ENCODE measurements around the gene TBC1D1.

- no peak for TF ChIP-seq CTCF (optimal IDR thresholded peaks at IDR 0.05 in 1 of 3, IDR thresholded peaks at IDR 0.05 in 1 of 3, conservative IDR thresholded peaks at IDR 0.05 in 1 of 3; ENCODE audit: extremely low read depth in 1 of 3, insufficient read depth in 2 of 3, low read length in 3 of 3)
- TF ChIP-seq EZH2 (IDR thresholded peaks at IDR 0.05; ENCODE audit: low read length): no peak
Observed at GRCh38 chr4:38138363-38138762, 247.5 kb downstream of the TBC1D1 start.

Measured in keratinocyte (primary cell).